HAP-1 (cell line): ENCODE results near the gene COX6A1.

ENCODE experiments used
- DNase-seq, 2 experiments: peaks; one replicate each; pipeline ENCODE4 v3.0.0-alpha.2; 2016 to 2020; ENCODE audit warnings: low spot score in 2 of 2
- H3K27me3 ChIP-seq: fragments of 250-450 bp; sonication (Bioruptor Pico); 2 replicates; pipeline ENCODE4 v1.5.1; 2020; ENCODE audit warnings: low read depth, mild to moderate bottlenecking, moderate library complexity
- H3K36me3 ChIP-seq: fragments of 250-450 bp; sonication (Bioruptor Pico); replicated peaks from 2 replicates; pipeline ENCODE4 v1.5.1; 2020; ENCODE audit warnings: mild to moderate bottlenecking
- H3K4me1 ChIP-seq: fragments of 250-450 bp; sonication (Bioruptor Pico); 2 replicates; pipeline ENCODE4 v1.5.1; 2020; ENCODE audit warnings: mild to moderate bottlenecking
- H3K4me3 ChIP-seq: fragments of 250-450 bp; sonication (Bioruptor Pico); 2 replicates; pipeline ENCODE4 v1.5.1; 2020; ENCODE audit warnings: mild to moderate bottlenecking, moderate library complexity
- H3K9me3 ChIP-seq: fragments of 250-450 bp; sonication (Bioruptor Pico); 2 replicates; pipeline ENCODE4 v1.5.1; 2020; ENCODE audit warnings: mild to moderate bottlenecking, moderate library complexity
- in situ Hi-C: fragments of 300-500 bp; cut with MboI; formaldehyde crosslinking; loops from 3 replicates; pipeline ENCODE4 v1.14.3; 2020; ENCODE audit warnings: low sequenced_read_pairs, inconsistent platforms, mixed read lengths

The COX6A1 gene

GRCh38 chr12:120437735-120438494, at the start of gene COX6A1:
COX6A1 (plus strand) TSS chr12:120438113; CDS start chr12:120438127, 14 bp downstream.
- Histone ChIP-seq H3K4me1 (peaks cover 12% of the 10 kb centered on the region), H3K9me3 (no peaks in the 10 kb centered on the region), H3K36me3 (peaks cover 25% of the 10 kb centered on the region), H3K27me3 (no peaks in the 10 kb centered on the region), H3K4me3 (peak within 1 kb of the TSS; percentile 87)
- in situ Hi-C loops, result no loop called here
- DNase-seq, result peak; percentile 98

GRCh38 chr12:120388691-120389481, 49.0 kb upstream of the COX6A1 start:
- peak; percentile 90 to 98 for DNase-seq
- no peaks in the 10 kb centered on the region for H3K36me3 ChIP-seq
- 0 out of 2 replicates have a peak overlapping the region, but pooled peaks have one; percentile 8 for H3K4me3 ChIP-seq
- no peaks in the 10 kb centered on the region for H3K27me3 ChIP-seq
- in situ Hi-C loops, result no loop called here
- H3K4me1 ChIP-seq, result peaks cover 23% of the 10 kb centered on the region
- no peaks in the 10 kb centered on the region for H3K9me3 ChIP-seq

GRCh38 chr12:120390540-120391120, 47.3 kb upstream of the COX6A1 start:
- no peak for DNase-seq
- H3K9me3 ChIP-seq, result no peaks in the 10 kb centered on the region
- H3K4me1 ChIP-seq, result peaks cover 34% of the 10 kb centered on the region
- no peaks in the 10 kb centered on the region for H3K27me3 ChIP-seq
- in situ Hi-C loops, result no loop called here
- H3K4me3 ChIP-seq, result no peak overlapping the region
- H3K36me3 ChIP-seq, result no peaks in the 10 kb centered on the region

- Histone ChIP-seq H3K27me3 (no peaks in the 10 kb centered on the region), H3K9me3 (no peaks in the 10 kb centered on the region), H3K36me3 (no peaks in the 10 kb centered on the region), H3K4me1 (peaks cover 24% of the 10 kb centered on the region), H3K4me3 (no peak overlapping the region)
- DNase-seq, result peak; percentile 82 to 86
- in situ Hi-C loops, result no loop called here
Measured at GRCh38 chr12:120394483-120395367, 43.2 kb upstream of the COX6A1 start.

- Histone ChIP-seq H3K4me1 (peaks cover 30% of the 10 kb centered on the region), H3K36me3 (no peaks in the 10 kb centered on the region), H3K4me3 (no peak overlapping the region), H3K9me3 (no peaks in the 10 kb centered on the region), H3K27me3 (no peaks in the 10 kb centered on the region)
- in situ Hi-C loops, result no loop called here
- DNase-seq, result no peak
Measured at GRCh38 chr12:120397824-120398540, 39.9 kb upstream of the COX6A1 start.

- in situ Hi-C loops, result no loop called here
- Histone ChIP-seq H3K27me3 (no peaks in the 10 kb centered on the region), H3K36me3 (no peaks in the 10 kb centered on the region), H3K4me1 (peaks cover 18% of the 10 kb centered on the region), H3K4me3 (no peak overlapping the region), H3K9me3 (no peaks in the 10 kb centered on the region)
- peak; percentile 19 to 38 for DNase-seq
Measured at GRCh38 chr12:120399531-120399930, 38.4 kb upstream of the COX6A1 start.

GRCh38 chr12:120402217-120402616, 35.7 kb upstream of the COX6A1 start:
- Histone ChIP-seq H3K36me3 (no peaks in the 10 kb centered on the region), H3K4me3 (no peak overlapping the region), H3K4me1 (peaks cover 13% of the 10 kb centered on the region), H3K27me3 (no peaks in the 10 kb centered on the region), H3K9me3 (no peaks in the 10 kb centered on the region)
- in situ Hi-C loops, result no loop called here
- DNase-seq, result peak in 1 of 2 experiments; percentile 63

GRCh38 chr12:120403869-120404268, 34.0 kb upstream of the COX6A1 start:
- peaks cover 13% of the 10 kb centered on the region for H3K4me1 ChIP-seq
- in situ Hi-C loops, result no loop called here
- no peaks in the 10 kb centered on the region for H3K9me3 ChIP-seq
- H3K36me3 ChIP-seq, result no peaks in the 10 kb centered on the region
- no peak overlapping the region for H3K4me3 ChIP-seq
- no peaks in the 10 kb centered on the region for H3K27me3 ChIP-seq
- DNase-seq, result no peak

GRCh38 chr12:120404271-120404670, 33.6 kb upstream of the COX6A1 start:
- Histone ChIP-seq H3K4me3 (no peak overlapping the region), H3K36me3 (no peaks in the 10 kb centered on the region), H3K4me1 (peaks cover 12% of the 10 kb centered on the region), H3K27me3 (no peaks in the 10 kb centered on the region), H3K9me3 (no peaks in the 10 kb centered on the region)
- in situ Hi-C loops, result no loop called here
- peak in 1 of 2 experiments; percentile 26 for DNase-seq

- no peak for DNase-seq
- Histone ChIP-seq H3K36me3 (no peaks in the 10 kb centered on the region), H3K27me3 (no peaks in the 10 kb centered on the region), H3K4me3 (no peak overlapping the region), H3K9me3 (no peaks in the 10 kb centered on the region), H3K4me1 (peaks cover 8% of the 10 kb centered on the region)
- in situ Hi-C loops, result no loop called here
Measured at GRCh38 chr12:120406069-120406468, 31.8 kb upstream of the COX6A1 start.

GRCh38 chr12:120406553-120406952, 31.4 kb upstream of the COX6A1 start:
- H3K36me3 ChIP-seq, result no peaks in the 10 kb centered on the region
- no peak for DNase-seq
- no peaks in the 10 kb centered on the region for H3K9me3 ChIP-seq
- in situ Hi-C loops, result no loop called here
- no peaks in the 10 kb centered on the region for H3K27me3 ChIP-seq
- H3K4me3 ChIP-seq, result no peak overlapping the region
- peaks cover 8% of the 10 kb centered on the region for H3K4me1 ChIP-seq

GRCh38 chr12:120408771-120409170, 29.1 kb upstream of the COX6A1 start:
- Histone ChIP-seq H3K4me3 (no peak overlapping the region), H3K36me3 (no peaks in the 10 kb centered on the region), H3K4me1 (peaks cover 9% of the 10 kb centered on the region), H3K27me3 (no peaks in the 10 kb centered on the region), H3K9me3 (no peaks in the 10 kb centered on the region)
- in situ Hi-C loops, result no loop called here
- DNase-seq, result no peak

GRCh38 chr12:120412421-120412820, 25.5 kb upstream of the COX6A1 start:
- H3K4me1 ChIP-seq, result peaks cover 16% of the 10 kb centered on the region
- in situ Hi-C loops, result no loop called here
- no peaks in the 10 kb centered on the region for H3K9me3 ChIP-seq
- no peaks in the 10 kb centered on the region for H3K27me3 ChIP-seq
- peak; percentile 40 to 43 for DNase-seq
- H3K4me3 ChIP-seq, result no peak overlapping the region
- no peaks in the 10 kb centered on the region for H3K36me3 ChIP-seq
